Measurements from ENCODE around the gene S100G.
"Not testable (repeated sequence)": the region's sequence is repeated elsewhere in the genome, so short reads cannot be mapped to it uniquely, and the experiment has no call there.

The S100G gene

DNA sequence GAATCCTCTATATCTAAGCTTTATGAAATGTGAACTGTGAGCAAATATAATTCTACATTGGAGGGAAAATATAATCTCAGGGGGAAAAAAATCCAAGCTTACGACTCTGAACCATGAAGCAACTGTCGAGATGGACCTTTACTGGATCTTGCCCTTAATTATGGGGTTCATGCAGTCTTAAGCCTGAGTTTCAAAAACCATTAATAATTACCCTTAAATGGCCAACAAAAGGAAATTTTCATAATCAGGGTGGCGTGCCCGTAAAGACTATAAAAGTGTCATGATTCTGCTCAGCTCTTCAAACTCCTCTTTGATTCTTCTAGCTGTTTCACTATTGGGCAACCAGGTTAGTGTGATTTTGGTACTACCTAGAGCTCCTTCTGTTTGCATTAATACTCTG, at the start of gene S100G:
Gene S100G (plus strand): TSS at position 301 of the 400 bp plus-strand sequence. CDS start 849 bp downstream, outside the sequence.
- no peak for DNase-seq

- no peak for DNase-seq
Observed at GRCh38 chrX:16601885-16602284, 48.1 kb upstream of the S100G start.

DNA sequence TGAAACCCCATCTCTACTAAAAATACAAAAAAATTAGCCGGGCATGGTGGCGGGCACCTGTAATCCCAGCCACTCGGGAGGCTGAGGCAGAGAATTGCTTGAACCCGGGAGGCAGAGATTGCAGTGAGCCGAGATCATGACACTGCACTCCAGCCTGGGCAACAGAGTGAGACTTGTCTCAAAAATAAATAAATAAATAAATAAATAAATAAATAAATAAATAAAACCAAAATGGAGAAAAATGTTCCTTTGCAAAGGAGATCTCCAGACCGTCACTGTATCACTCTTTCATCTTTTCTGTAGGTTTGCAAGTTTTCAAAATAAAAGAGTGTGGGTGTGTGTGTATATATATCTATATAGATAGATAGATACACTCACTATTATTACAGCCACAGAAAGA, 46.7 kb upstream of the S100G start:
- DNase-seq: not testable (repeated sequence)

- DNase-seq: no peak
Observed at GRCh38 chrX:16603822-16604221, 46.1 kb upstream of the S100G start.

GRCh38 chrX:16604337-16604736, 45.6 kb upstream of the S100G start:
- DNase-seq: no peak

DNA sequence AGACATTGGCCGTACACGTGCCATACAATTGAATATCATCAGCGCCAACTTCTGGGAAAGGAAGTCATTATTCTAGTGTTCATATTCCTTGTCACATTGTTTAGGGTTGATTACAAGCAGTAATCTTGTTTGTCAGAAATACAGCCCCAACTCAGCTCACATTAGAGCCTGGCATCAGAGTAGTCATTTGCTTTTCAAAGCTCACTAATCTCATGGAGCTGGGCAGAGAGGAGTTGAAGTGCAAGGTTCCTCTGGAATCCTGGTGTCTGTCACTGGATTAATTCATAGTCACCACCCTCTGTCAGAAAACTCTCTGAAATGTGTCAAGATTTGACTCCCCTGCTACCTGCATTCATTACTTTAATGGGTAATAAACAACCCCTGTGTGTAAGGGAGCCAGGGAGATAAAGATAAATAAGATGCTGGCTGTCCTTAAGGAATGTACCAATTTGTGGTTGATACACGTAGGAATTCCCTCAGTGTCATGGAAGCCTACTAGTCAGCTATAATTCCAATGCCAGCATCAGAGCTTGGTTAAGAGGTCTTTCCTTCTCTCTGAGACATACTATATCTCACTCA, 43.7 kb upstream of the S100G start:
- no peak for DNase-seq

- no peak for DNase-seq
Observed at GRCh38 chrX:16610121-16610621, 39.8 kb upstream of the S100G start.

GRCh38 chrX:16610654-16611053, 39.3 kb upstream of the S100G start:
- DNase-seq: not testable (repeated sequence)

DNA sequence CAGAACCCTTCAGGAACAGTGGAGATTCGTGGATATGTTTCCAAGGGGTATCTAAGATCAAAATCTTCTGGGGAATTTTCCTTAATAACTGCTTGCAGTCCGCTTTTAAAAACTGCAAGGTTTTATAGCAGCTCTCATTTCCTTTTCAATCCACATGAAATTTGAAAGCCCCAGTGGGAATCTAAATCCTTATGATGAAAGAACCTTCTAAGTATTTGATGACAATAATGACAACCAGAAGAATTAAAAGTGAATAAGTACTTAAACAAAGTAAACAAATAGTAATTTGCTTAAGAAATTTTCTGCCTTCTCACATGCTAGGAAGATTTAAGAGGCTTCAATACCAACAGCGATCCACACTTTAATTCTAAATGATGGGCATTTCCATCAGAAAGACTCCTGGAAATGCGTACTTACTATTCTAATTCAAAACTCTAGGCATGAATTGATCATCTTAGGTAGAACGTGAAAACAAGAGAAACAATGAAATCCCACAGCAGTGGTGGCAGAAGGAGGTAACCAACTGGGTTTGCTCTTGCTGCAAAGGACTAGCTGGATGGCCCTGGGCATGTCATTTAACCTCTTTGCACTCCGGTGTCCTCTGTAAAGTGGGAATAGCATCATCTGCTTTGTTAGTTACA, 37.6 kb upstream of the S100G start:
- no peak for DNase-seq

GRCh38 chrX:16617382-16617781, 32.6 kb upstream of the S100G start:
- no peak for DNase-seq

DNA sequence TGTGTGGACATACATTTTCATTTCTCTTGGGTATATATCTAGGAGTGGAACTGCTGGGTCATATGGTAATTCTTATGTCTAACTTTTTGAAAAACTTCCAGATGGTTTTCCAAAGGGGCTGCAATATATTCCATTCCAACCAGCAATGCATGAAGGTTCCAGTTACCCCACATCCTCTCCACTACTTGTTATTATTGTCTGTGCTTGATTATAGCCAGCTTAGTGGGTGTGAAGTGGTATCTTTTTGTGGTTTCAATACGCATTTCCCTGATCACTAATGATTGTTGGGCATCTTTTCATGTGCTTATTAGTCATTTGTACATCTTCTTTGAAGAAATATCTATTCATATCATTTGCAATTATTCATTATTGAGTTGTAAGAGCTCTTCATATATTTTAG, 31.5 kb upstream of the S100G start:
- no peak for DNase-seq

GRCh38 chrX:16619024-16619423, 30.9 kb upstream of the S100G start:
- DNase-seq: no peak

- DNase-seq: not testable (repeated sequence)
Observed at GRCh38 chrX:16628511-16628910, 21.4 kb upstream of the S100G start.

DNA sequence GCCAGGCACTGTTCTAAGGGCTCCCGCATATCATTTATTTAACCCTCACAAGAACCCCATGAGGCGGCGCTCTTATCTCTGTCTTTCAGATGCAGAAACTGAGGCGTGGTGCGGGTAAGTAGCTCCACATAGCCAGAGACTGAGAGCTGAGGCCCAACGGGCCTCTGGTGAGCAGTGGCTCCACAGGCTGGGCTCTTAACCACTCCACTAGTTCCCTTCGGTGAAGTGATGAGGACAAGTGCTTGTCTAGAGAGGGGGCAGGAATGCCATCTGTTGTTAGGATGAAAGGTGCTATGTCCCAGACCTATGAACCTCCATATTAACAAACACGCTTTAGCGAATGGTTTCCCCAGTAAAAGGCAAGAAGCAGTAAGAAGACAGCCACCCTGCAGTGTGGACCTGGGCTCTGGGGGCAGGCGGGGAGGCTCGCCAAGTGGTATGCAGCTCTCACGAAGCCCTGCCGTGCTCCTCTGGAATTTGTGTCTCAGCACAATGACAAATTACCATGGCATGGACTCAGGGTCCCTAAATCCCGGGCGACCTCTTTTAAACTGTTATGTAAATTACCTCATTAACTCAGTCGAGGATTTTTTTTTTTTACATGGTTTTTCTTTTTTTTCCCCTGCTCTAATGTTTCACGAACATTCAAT, 20.9 kb upstream of the S100G start:
- no peak for DNase-seq

DNA sequence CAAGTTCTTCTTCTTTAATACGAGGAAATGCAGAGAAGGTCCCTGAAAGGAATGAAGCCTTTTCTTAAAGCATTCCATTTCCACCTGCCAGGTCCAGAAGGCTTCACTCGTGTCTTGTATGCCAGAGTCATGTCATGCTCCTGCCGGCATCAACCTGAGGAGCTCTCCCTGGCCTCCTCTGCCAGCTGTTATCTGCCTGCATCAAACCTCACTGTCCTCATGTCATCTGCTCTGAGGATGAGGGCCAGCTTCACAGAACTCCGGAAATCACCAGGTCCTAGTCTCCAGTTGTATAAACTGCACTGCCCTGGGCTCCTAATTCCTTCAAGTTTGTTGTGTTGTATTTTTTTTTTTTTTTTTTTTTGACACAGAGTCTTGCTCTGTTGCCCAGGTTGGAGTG, 20.0 kb upstream of the S100G start:
- DNase-seq: no peak

DNA sequence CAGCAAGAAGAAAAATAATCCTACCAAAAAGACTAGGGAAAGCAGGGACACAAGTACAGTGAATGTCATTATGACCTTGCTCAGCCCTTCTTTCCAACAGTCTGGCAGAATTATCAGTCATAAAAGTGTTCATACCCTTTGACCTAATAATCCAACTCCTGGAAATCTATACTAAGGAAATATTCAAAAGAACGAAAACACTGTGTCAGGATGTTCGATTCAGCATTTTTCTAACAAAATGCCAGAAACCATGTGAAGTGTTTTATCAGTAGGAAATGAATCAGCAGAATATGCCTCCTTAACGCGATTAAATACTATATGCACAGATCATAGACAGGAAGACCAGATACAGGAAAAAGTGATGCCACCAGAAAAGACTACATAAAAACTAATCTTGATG, 16.2 kb upstream of the S100G start:
- no peak for DNase-seq

GRCh38 chrX:16635040-16635439, 14.9 kb upstream of the S100G start:
- DNase-seq: no peak

DNA sequence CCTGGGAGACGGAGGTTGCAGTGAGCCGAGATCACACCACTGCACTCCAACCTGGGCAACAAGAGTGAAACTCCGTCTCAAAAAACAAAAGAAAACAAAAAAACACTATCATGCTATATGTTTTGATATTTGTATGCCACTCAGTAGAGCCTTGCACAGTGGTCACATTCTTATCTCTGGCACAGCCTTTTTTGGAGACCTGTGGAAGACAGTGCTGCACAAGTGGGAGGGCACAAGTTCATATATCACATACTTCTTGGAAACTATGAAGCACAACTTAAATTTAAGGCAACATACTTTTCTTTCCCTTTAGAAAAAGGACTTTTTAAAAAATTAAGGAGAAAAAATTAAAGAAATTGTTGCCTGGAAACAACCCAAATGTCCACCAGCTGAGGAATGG, 14.4 kb upstream of the S100G start:
- DNase-seq: no peak

GRCh38 chrX:16638533-16638932, 11.4 kb upstream of the S100G start:
- no peak for DNase-seq

- DNase-seq: no peak
Observed at GRCh38 chrX:16639966-16640365, 10.0 kb upstream of the S100G start.

- DNase-seq: no peak
Observed at GRCh38 chrX:16640823-16641222, 9.1 kb upstream of the S100G start.

- no peak for DNase-seq
Observed at GRCh38 chrX:16643176-16643575, 6.8 kb upstream of the S100G start.

GRCh38 chrX:16646366-16647138, 3.4 kb upstream of the S100G start:
- DNase-seq: no peak

All from activated CD4-positive, alpha-beta T cell treated with anti-CD3 and anti-CD28 coated beads, Interleukin-2, amount 50 U/mL, for 4 hours (primary cell).